Ovary (tissue), 9 donors: ENCODE data around the gene FBXL16. TPM values are rescaled to one million over a fixed set of nuclear protein-coding genes. Genes with fewer than 3 reads are reported as not detected.

Experiments
- DNase-seq, 5 donors: peaks; one replicate each; pipeline ENCODE4 v3.0.0-alpha.2; 2019 to 2020
- H3K27ac ChIP-seq, 2 donors: fragments of 200-600 bp; one replicate each; pipeline versions ENCODE4 v1.5.1 to v1.8.0; 2019 to 2022
- H3K27me3 ChIP-seq: fragments of 200-600 bp; one replicate; pipeline ENCODE4 v1.8.0; 2022
- H3K36me3 ChIP-seq: fragments of 200-600 bp; sonication (generic); one replicate; pipeline ENCODE4 v1.5.1; 2019
- H3K4me1 ChIP-seq: one replicate; pipeline ENCODE4 v1.8.1; 2013; ENCODE audit warnings: mild to moderate bottlenecking, moderate library complexity; ENCODE audit not compliant: insufficient read depth
- H3K4me3 ChIP-seq: fragments of 200-600 bp; sonication (generic); one replicate; pipeline ENCODE4 v1.5.1; 2017
- H3K9me3 ChIP-seq, 2 donors: fragments of 200-600 bp in 1 of 2; sonication (generic) in 1 of 2; one replicate each; pipeline versions ENCODE4 v1.5.1 to v1.8.1; 2013 to 2019; ENCODE audit warnings: mild to moderate bottlenecking in 1 of 2, moderate library complexity in 1 of 2
- CTCF ChIP-seq, 3 donors: fragments of 450-650 bp in 2 of 3; fragments of 200-600 bp in 1 of 3; IDR thresholded peaks; one replicate each; pipeline versions ENCODE4 v1.5.1 to v1.8.0; 2016 to 2022; ENCODE audit warnings: antibody characterized with exemption in 3 of 3, mild to moderate bottlenecking in 1 of 3
- EP300 ChIP-seq: sonication (generic); formaldehyde crosslinking; IDR thresholded peaks from one replicate; pipeline ENCODE4 v1.6.1; 2017; ENCODE audit warnings: antibody characterized with exemption
- POLR2A ChIP-seq: fragments of 450-650 bp; IDR thresholded peaks from one replicate; pipeline ENCODE4 v1.6.1; 2017; ENCODE audit warnings: antibody characterized with exemption, mild to moderate bottlenecking, moderate library complexity
- WGBS, 3 donors: extraction: QIAGEN DNeasy Blood & Tissue Kit in 1 of 3; methylation state at CpG; one replicate each; pipeline versions ENCODE4 v1.1.5 to v1.1.7; 2013 to 2017; 5-methylcytosine and 5-hydroxymethylcytosine counted together
- intact Hi-C, 4 donors: fragments of 100-400 bp; cut with DNase I; formaldehyde crosslinking; loops; one replicate each; pipeline versions ENCODE4 v1.11.0 to v1.15.1; 2022 to 2023
- polyA plus RNA-seq, 2 donors: library from polyadenylated mRNA; stranded (reverse); fragments of 200-250 nt in 1 of 2; fragments of 350-450 nt in 1 of 2; fragmentation: Illumina TruSeq in 1 of 2; extraction: RNeasy Lipid Tissue Mini Kit (QIAGEN cat#74804) in 1 of 2; gene quantifications; one replicate each; pipeline ENCODE4 v1.2.3, GENCODE V29; 2013 to 2014
- total RNA-seq, 7 donors: library from RNA; depleted of rRNA in 2 of 7; stranded (reverse); fragments of >200 nt in 2 of 7; fragmentation: NEBNext Ultra II Directional in 3 of 7; extraction: Animal tissue kit (Norgen Biotek cat#: 25700) in 3 of 7; gene quantifications; one replicate each; pipeline versions ENCODE4 v1.1.0 to v1.2.4, GENCODE V29; 2016 to 2023
- donor health status: DM: no; HTN: no; CAD: no; lungs with moderate emphysema.
- donor health status: DM: no; HTN: no; CAD: no.
- donor health status: Bipolar disorder and iron deficiency.
- donor health status: DM: yes; HTN: yes; CAD: no.
- donor health status: DM: no; HTN: no; CAD: no.
- donor health status: DM: yes; HTN: yes; CAD: no.

FBXL16 gene
- total and polyA plus RNA-seq, 9 donors: 0.22 to 2.5 (median 0.95) TPM; not detected in 1

- peak in 2 of 5 donors; percentile 29 to 50 for DNase-seq
- Histone ChIP-seq H3K4me1 (peaks cover 16% of the 10 kb centered on the region), H3K27ac (no peak overlapping the region), H3K36me3 (no peaks in the 10 kb centered on the region), H3K4me3 (no peak overlapping the region), H3K9me3 (no peaks in the 10 kb centered on the region), H3K27me3 (no peaks in the 10 kb centered on the region)
- intact Hi-C loops: no loop called here
- 50 to 69% (median 63%) methylated on average over 39 to 57 of the region's 57 CpGs for WGBS, 3 donors
- TF ChIP-seq POLR2A (no peak), CTCF (IDR thresholded peaks at IDR 0.05) (no peak), EP300 (no peak)
Observed at GRCh38 chr16:677316-678190, 28.0 kb downstream of the FBXL16 start.

GRCh38 chr16:676913-677312 lies 28.7 kb downstream of the FBXL16 start:
- peak in 2 of 5 donors; percentile 36 to 52 for DNase-seq
- H3K27ac ChIP-seq: no peak overlapping the region
- intact Hi-C loops: no loop called here
- no peaks in the 10 kb centered on the region for H3K9me3 ChIP-seq
- TF ChIP-seq CTCF (IDR thresholded peaks at IDR 0.05) (no peak), EP300 (no peak), POLR2A (no peak)
- 65 to 83% (median 80%) methylated on average over 22 to 23 of the region's 23 CpGs for WGBS, 3 donors
- no peaks in the 10 kb centered on the region for H3K27me3 ChIP-seq
- no peak overlapping the region for H3K4me3 ChIP-seq
- no peaks in the 10 kb centered on the region for H3K36me3 ChIP-seq
- H3K4me1 ChIP-seq: peaks cover 16% of the 10 kb centered on the region

GRCh38 chr16:676565-676902 lies 29.1 kb downstream of the FBXL16 start:
- Histone ChIP-seq H3K27me3 (no peaks in the 10 kb centered on the region), H3K4me3 (no peak overlapping the region)

GRCh38 chr16:675884-676564 lies 29.6 kb downstream of the FBXL16 start:
- H3K4me3 ChIP-seq: peak overlapping the region; percentile 18
- 32 to 39% (median 38%) methylated on average over 19 to 25 of the region's 25 CpGs for WGBS, 3 donors

More at GRCh38 chr16:676565-676902, 29.1 kb downstream of the FBXL16 start:
- 86 to 92% (median 91%) methylated on average over 21 of the region's 21 CpGs for WGBS, 3 donors
- Histone ChIP-seq H3K27ac (no peak overlapping the region), H3K9me3 (no peaks in the 10 kb centered on the region), H3K36me3 (no peaks in the 10 kb centered on the region), H3K4me1 (peaks cover 14% of the 10 kb centered on the region)
- TF ChIP-seq POLR2A (no peak), CTCF (IDR thresholded peaks at IDR 0.05) (no peak), EP300 (no peak)
- DNase-seq: no peak
- intact Hi-C loops: no loop called here

More at GRCh38 chr16:675884-676564, 29.6 kb downstream of the FBXL16 start:
- Histone ChIP-seq H3K36me3 (no peaks in the 10 kb centered on the region), H3K4me1 (peaks cover 10% of the 10 kb centered on the region), H3K27me3 (no peaks in the 10 kb centered on the region), H3K9me3 (no peaks in the 10 kb centered on the region), H3K27ac (no peak overlapping the region)
- no peak for DNase-seq
- intact Hi-C loops: no loop called here
- TF ChIP-seq EP300 (no peak), CTCF (IDR thresholded peaks at IDR 0.05) (no peak), POLR2A (no peak)
